Esophagus squamous epithelium (tissue), 4 donors: ENCODE results near the gene ZCRB1.

Source experiments
- CTCF ChIP-seq, 6 experiments: fragments of 450-650 bp in 4 of 6; fragments of 200-600 bp in 2 of 6; sonication (generic) in 2 of 6; IDR thresholded peaks; one replicate each; pipeline ENCODE4 v1.5.1; 2016 to 2019; ENCODE audit warnings: antibody characterized with exemption in 6 of 6, mild to moderate bottlenecking in 4 of 6, moderate library complexity in 4 of 6
- POLR2A ChIP-seq, 4 donors: fragments of 450-650 bp; IDR thresholded peaks; one replicate each; pipeline ENCODE4 v1.6.1; 2017; ENCODE audit warnings: antibody characterized with exemption in 4 of 4, mild to moderate bottlenecking in 4 of 4, moderate library complexity in 3 of 4

DNA sequence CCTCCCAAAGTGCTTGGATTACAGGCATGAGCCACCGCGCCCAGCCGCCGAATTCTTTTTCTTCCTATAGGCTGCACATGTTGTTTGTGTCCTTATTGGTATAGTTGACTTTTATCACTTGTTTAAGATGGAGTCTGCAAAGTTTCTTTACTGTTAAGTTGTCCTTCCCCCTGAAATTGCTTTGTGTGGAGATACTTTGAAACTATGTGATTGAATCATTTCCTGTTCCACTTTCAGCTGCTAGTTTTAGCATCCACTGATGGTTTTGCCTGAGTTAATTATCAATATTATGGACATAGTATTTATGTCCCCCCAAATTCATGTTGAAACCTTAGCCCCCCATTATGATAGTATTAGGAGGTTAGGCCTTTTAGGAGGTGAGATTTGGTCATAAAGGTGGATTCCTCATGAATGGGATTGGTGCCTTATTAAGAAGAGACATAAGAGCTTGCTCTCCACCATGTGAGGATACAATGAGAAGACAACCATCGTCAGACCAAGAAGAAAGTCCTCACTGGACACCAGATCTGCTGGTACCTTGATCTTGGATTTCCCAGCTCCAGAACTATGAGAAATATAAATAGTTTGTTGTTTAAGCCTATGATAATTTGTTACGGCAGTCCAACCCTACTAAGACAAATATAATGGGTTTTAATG lies 35.0 kb upstream of the ZCRB1 start:
- TF ChIP-seq CTCF (IDR thresholded peaks at IDR 0.05) (no peak), POLR2A (IDR thresholded peaks at IDR 0.05) (no peak)
